ENCODE data around the gene PPP2R5A. TPM values are rescaled to one million over a fixed set of nuclear protein-coding genes. Genes with fewer than 3 reads are reported as not detected.
A peak's percentile ranks its signal among the peaks of the same experiment; 100 is the strongest.

PPP2R5A gene
- total RNA-seq, 2 experiments from 2014 or later: 28.0 to 36.0 TPM

DNA sequence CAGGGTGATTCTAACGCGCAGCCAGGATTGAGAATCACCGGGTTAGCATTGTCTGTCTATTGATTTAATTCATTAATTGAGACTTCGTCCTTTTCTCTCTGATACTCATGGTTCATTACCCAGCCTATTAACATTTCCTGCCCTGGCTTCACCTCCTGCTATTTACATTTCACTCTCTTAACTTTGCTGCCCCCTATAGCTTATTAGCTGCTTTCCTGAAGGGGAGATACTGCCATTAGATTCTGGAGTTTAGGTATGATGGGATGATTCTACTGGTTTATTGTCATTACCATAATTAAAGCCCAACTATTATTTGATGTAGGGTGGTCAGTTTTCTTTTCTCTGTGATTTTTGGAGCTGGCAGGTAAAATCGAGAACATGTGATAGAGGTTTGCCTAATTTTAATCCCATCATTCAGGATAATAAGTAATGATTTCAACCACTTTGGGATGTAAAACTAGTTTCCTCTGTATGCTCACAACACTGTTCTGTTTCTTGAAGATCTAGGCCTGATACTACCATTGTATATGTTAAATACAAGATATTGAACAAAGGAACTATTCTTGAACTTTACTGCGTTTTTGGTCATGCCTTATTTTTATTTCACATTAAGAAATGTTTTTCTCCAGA lies 6.4 kb downstream of the PPP2R5A start:
- Histone ChIP-seq H4K20me1 (ENCODE audit: insufficient read depth, low read length) (peaks cover 53% of the 10 kb centered on the region), H3K27ac (ENCODE audit: low read depth, low read length, poor library complexity, severe bottlenecking) (no peak overlapping the region), H3K4me2 (ENCODE audit: low read length) (peak overlapping the region; percentile 78), H3K36me3 (ENCODE audit: insufficient read depth, low read length) (peaks cover 7% of the 10 kb centered on the region; the same call in 1 of the 2 replicates), H2AFZ (ENCODE audit: low read length) (no peak overlapping the region), H3K4me3 (ENCODE audit: low read depth, low read length, poor library complexity, severe bottlenecking) (no peak overlapping the region), H3K79me2 (ENCODE audit: insufficient read depth, low read depth, low read length) (peaks cover 100% of the 10 kb centered on the region), H3K4me1 (ENCODE audit: insufficient read depth, low read length, poor library complexity, severe bottlenecking) (peaks cover 46% of the 10 kb centered on the region), H3K9me3 (ENCODE audit: low read length) (no peaks in the 10 kb centered on the region), H3K9me2 (ENCODE audit: insufficient read depth, low read length) (no peaks in the 10 kb centered on the region)
- BruUV-seq (replicated peaks): no TSS peak
- TF ChIP-seq, protein P1, sequence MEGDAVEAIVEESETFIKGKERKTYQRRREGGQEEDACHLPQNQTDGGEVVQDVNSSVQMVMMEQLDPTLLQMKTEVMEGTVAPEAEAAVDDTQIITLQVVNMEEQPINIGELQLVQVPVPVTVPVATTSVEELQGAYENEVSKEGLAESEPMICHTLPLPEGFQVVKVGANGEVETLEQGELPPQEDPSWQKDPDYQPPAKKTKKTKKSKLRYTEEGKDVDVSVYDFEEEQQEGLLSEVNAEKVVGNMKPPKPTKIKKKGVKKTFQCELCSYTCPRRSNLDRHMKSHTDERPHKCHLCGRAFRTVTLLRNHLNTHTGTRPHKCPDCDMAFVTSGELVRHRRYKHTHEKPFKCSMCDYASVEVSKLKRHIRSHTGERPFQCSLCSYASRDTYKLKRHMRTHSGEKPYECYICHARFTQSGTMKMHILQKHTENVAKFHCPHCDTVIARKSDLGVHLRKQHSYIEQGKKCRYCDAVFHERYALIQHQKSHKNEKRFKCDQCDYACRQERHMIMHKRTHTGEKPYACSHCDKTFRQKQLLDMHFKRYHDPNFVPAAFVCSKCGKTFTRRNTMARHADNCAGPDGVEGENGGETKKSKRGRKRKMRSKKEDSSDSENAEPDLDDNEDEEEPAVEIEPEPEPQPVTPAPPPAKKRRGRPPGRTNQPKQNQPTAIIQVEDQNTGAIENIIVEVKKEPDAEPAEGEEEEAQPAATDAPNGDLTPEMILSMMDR (conservative IDR thresholded peaks at IDR 0.05; ENCODE audit: low read length): peak; percentile 91
- no peak for TF ChIP-seq EZH2phosphoT487 (IDR thresholded peaks at IDR 0.05; ENCODE audit: borderline replicate concordance, low read depth, low read length)
- ChIA-PET POLR2A (interaction anchor here (0.6 to 1.1 kb wide), 2 partner anchors 256 to 529 kb away, joined by 3 to 6 read pairs; partner anchors contain the start of genes DTL and INTS7), CTCF (ENCODE audit: unreplicated experiment) (interaction anchor here (1.1 kb wide), 1 partner anchor 221 kb away, joined by 6 read pairs; no protein-coding TSS in a partner anchor)
- intact Hi-C loops (cut with micrococcal nuclease; ENCODE audit: unreplicated experiment): loop anchor here (2.0 kb wide), 1 partner anchor 221 kb away; no protein-coding TSS in a partner anchor
- DNase-seq (ENCODE audit: low spot score): peak; percentile 66

DNA sequence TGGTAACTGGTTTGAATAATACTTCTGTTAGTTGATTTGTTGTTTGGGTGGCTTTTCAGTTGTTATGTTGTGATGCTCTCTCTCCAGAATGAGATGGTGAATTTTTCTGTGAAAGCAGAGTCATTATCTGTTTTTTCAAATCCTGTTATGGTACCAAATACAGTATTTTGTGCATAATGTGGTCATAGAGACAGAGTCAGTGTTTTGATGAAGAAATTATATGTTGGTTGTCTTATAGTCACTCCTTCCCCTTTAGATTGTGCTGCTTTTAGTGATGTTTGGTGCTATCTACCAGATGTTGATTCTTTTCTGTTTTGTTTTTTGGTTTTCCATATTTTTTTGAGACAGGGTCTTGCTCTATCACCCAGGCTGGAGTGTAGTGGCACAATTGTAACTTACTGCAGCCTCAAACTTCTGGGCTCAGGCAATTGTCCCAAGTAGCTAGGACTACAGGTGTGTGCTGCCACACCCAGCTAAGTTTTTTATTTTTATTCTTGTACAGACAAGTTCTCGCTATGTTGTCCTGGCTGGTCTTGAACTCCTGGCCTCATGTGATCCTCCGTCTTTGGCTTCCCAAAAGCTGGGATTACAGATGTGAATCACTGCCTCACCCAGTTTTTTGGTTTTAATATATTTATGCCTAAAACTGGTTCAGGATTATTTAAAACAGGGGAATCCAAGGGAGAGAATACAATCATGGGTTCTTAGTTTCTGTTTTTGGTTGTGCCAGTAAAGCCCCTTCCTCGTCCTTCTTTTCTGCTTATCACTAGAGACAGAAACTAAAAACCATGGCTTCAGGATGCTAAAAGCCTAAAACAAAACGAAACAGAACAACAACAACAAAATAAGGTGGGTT lies 7.3 kb downstream of the PPP2R5A start:
- TF ChIP-seq, protein P1 (conservative IDR thresholded peaks at IDR 0.05; ENCODE audit: low read length): no peak
- no peak for TF ChIP-seq EZH2phosphoT487 (IDR thresholded peaks at IDR 0.05; ENCODE audit: borderline replicate concordance, low read depth, low read length)
- Histone ChIP-seq H3K36me3 (ENCODE audit: insufficient read depth, low read length) (peaks cover 7% of the 10 kb centered on the region; the same call in 1 of the 2 replicates), H3K4me2 (ENCODE audit: low read length) (no peak overlapping the region), H3K9me2 (ENCODE audit: insufficient read depth, low read length) (no peaks in the 10 kb centered on the region), H3K9me3 (ENCODE audit: low read length) (no peaks in the 10 kb centered on the region), H3K4me1 (ENCODE audit: insufficient read depth, low read length, poor library complexity, severe bottlenecking) (peaks cover 46% of the 10 kb centered on the region), H3K27ac (ENCODE audit: low read depth, low read length, poor library complexity, severe bottlenecking) (no peak overlapping the region), H3K79me2 (ENCODE audit: insufficient read depth, low read depth, low read length) (peaks cover 99% of the 10 kb centered on the region), H4K20me1 (ENCODE audit: insufficient read depth, low read length) (peaks cover 53% of the 10 kb centered on the region), H2AFZ (ENCODE audit: low read length) (no peak overlapping the region), H3K4me3 (ENCODE audit: low read depth, low read length, poor library complexity, severe bottlenecking) (no peak overlapping the region)
- ChIA-PET POLR2A (interaction anchor here (1.5 kb wide), 1 partner anchor 8 kb away, joined by 4 read pairs; no protein-coding TSS in a partner anchor), CTCF (ENCODE audit: unreplicated experiment) (no interaction called here)
- no peak for DNase-seq (ENCODE audit: low spot score)
- intact Hi-C loops (cut with micrococcal nuclease; ENCODE audit: unreplicated experiment): no loop called here
- BruUV-seq (replicated peaks): no TSS peak
